Fibroblast of pulmonary artery (primary cell): ENCODE measurements around the gene PHACTR1.

Experiments used
- DNase-seq: peaks from one replicate; pipeline ENCODE4 v3.0.0-alpha.2; 2010; ENCODE audit warnings: low read depth
- H3K4me3 ChIP-seq: replicated peaks from 2 replicates; pipeline ENCODE4 v1.5.1; 2011; ENCODE audit warnings: low read depth, mild to moderate bottlenecking, control low read depth, low read length, moderate library complexity
- CTCF ChIP-seq: IDR thresholded peaks from 2 replicates; pipeline ENCODE4 v1.5.1; 2011; ENCODE audit warnings: mild to moderate bottlenecking, control low read depth, low read length, inconsistent platforms; ENCODE audit errors: missing control alignments

The PHACTR1 gene

GRCh38 chr6:13305288-13305687 is 588.7 kb downstream of the PHACTR1 start:
- TF ChIP-seq CTCF, result no peak
- H3K4me3 ChIP-seq, result no peak overlapping the region
- DNase-seq, result no peak

GRCh38 chr6:13305791-13306190 is 589.2 kb downstream of the PHACTR1 start:
- H3K4me3 ChIP-seq, result no peak overlapping the region
- no peak for DNase-seq
- no peak for TF ChIP-seq CTCF

- TF ChIP-seq CTCF, result no peak
- H3K4me3 ChIP-seq, result no peak overlapping the region
- DNase-seq, result peak; percentile 94
These were observed 591.0 kb downstream of the PHACTR1 start for GRCh38 chr6:13307508-13307995.

DNA sequence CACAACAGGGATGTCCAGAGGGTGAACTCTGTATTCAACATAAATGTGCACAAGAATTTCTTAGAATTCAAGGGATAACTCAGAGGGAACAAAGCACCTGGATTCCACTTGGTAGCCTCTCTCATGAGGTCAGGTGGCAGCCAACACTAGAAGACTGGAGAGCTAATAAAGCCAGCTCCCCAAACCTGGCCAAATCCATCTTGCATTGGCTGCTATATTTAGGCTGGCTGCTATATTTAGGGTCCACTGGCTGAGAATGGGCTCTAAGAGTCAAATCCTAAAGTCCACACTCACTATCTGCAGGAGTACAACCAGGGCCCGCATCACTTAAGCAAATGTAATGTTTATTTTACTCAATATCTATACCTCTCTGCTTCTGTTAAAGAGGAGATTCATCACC is 591.8 kb downstream of the PHACTR1 start:
- DNase-seq, result no peak
- no peak overlapping the region for H3K4me3 ChIP-seq
- TF ChIP-seq CTCF, result no peak

GRCh38 chr6:13311155-13311554 is 594.6 kb downstream of the PHACTR1 start:
- no peak overlapping the region for H3K4me3 ChIP-seq
- no peak for TF ChIP-seq CTCF
- no peak for DNase-seq

- H3K4me3 ChIP-seq, result no peak overlapping the region
- no peak for TF ChIP-seq CTCF
- DNase-seq, result no peak
These were observed 598.2 kb downstream of the PHACTR1 start for GRCh38 chr6:13314806-13315205.

DNA sequence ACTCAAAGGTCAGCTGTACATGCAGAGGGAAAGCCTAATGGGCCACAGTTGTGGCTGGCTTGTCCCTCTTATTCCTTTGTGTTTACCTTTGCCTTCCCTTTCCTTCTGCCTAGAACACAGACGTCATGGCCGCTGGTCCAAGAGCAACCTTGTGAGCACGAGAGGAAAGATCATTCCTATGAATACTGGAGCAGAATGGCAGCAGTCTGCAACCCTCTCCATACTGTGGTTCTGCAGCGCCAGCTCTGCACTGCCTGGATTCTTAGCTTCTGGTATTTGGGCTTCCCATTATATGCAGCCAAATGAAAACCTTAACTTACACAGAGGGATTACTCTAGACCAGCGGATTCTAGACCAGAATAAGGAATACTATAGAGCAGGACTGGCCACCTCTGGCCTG is 599.3 kb downstream of the PHACTR1 start:
- TF ChIP-seq CTCF, result no peak
- H3K4me3 ChIP-seq, result no peak overlapping the region
- no peak for DNase-seq
